Activated naive CD8-positive, alpha-beta T cell (primary cell): ENCODE results near the gene PRMT2.

Experiments
- H3K27ac Mint-ChIP-seq: one replicate; pipeline ENCODE4 v1.8.0; 2021; ENCODE audit warnings: mixed read lengths
- H3K27me3 Mint-ChIP-seq: one replicate; pipeline ENCODE4 v1.8.0; 2021; ENCODE audit warnings: mixed read lengths
- H3K36me3 Mint-ChIP-seq: one replicate; pipeline ENCODE4 v1.8.0; 2021; ENCODE audit warnings: mixed read lengths
- H3K4me1 Mint-ChIP-seq: one replicate; pipeline ENCODE4 v1.8.0; 2021; ENCODE audit warnings: low read depth, mixed read lengths
- H3K4me3 Mint-ChIP-seq: one replicate; pipeline ENCODE4 v1.8.0; 2021; ENCODE audit warnings: mild to moderate bottlenecking, mixed read lengths
- H3K9me3 Mint-ChIP-seq: one replicate; pipeline ENCODE4 v1.8.0; 2021; ENCODE audit warnings: low read depth, mixed read lengths

PRMT2 gene

GRCh38 chr21:46635324-46636180, at the start of gene PRMT2:
TSS of gene PRMT2 (plus strand) at chr21:46635674. CDS start at chr21:46636952, 1,278 bp downstream.
- Mint-ChIP-seq H3K36me3 (peaks cover 7% of the 10 kb centered on the region), H3K27ac (peak within 1 kb of the TSS; percentile 96), H3K4me3 (peak within 1 kb of the TSS; percentile 95), H3K9me3 (no peaks in the 10 kb centered on the region), H3K27me3 (no peaks in the 10 kb centered on the region), H3K4me1 (peaks cover 80% of the 10 kb centered on the region)

- Mint-ChIP-seq H3K27ac (no peak overlapping the region), H3K9me3 (peaks cover 11% of the 10 kb centered on the region), H3K4me1 (peaks cover 13% of the 10 kb centered on the region), H3K27me3 (no peaks in the 10 kb centered on the region), H3K36me3 (peaks cover 21% of the 10 kb centered on the region), H3K4me3 (no peak overlapping the region)
Observed at GRCh38 chr21:46594276-46594675, 41.2 kb upstream of the PRMT2 start.

- H3K4me3 Mint-ChIP-seq, result no peak overlapping the region
- H3K36me3 Mint-ChIP-seq, result peaks cover 14% of the 10 kb centered on the region
- H3K27ac Mint-ChIP-seq, result no peak overlapping the region
- H3K9me3 Mint-ChIP-seq, result peaks cover 11% of the 10 kb centered on the region
- H3K27me3 Mint-ChIP-seq, result no peaks in the 10 kb centered on the region
- peaks cover 26% of the 10 kb centered on the region for H3K4me1 Mint-ChIP-seq
Observed at GRCh38 chr21:46596201-46596600, 39.3 kb upstream of the PRMT2 start.

GRCh38 chr21:46597031-46597430, 38.4 kb upstream of the PRMT2 start:
- no peak overlapping the region for H3K27ac Mint-ChIP-seq
- peaks cover 35% of the 10 kb centered on the region for H3K4me1 Mint-ChIP-seq
- no peak overlapping the region for H3K4me3 Mint-ChIP-seq
- H3K27me3 Mint-ChIP-seq, result no peaks in the 10 kb centered on the region
- peaks cover 4% of the 10 kb centered on the region for H3K9me3 Mint-ChIP-seq
- peaks cover 8% of the 10 kb centered on the region for H3K36me3 Mint-ChIP-seq

- H3K4me1 Mint-ChIP-seq, result peaks cover 41% of the 10 kb centered on the region
- H3K9me3 Mint-ChIP-seq, result peaks cover 1% of the 10 kb centered on the region
- peaks cover 6% of the 10 kb centered on the region for H3K36me3 Mint-ChIP-seq
- no peaks in the 10 kb centered on the region for H3K27me3 Mint-ChIP-seq
- no peak overlapping the region for H3K27ac Mint-ChIP-seq
- no peak overlapping the region for H3K4me3 Mint-ChIP-seq
Observed at GRCh38 chr21:46597896-46598343, 37.6 kb upstream of the PRMT2 start.

- Mint-ChIP-seq H3K27ac (peak overlapping the region; percentile 83), H3K36me3 (peaks cover 2% of the 10 kb centered on the region), H3K4me1 (peaks cover 41% of the 10 kb centered on the region), H3K4me3 (peak overlapping the region; percentile 27), H3K27me3 (no peaks in the 10 kb centered on the region), H3K9me3 (no peaks in the 10 kb centered on the region)
Observed at GRCh38 chr21:46598581-46599572, 36.6 kb upstream of the PRMT2 start.

GRCh38 chr21:46600305-46600704, 35.2 kb upstream of the PRMT2 start:
- Mint-ChIP-seq H3K36me3 (no peaks in the 10 kb centered on the region), H3K27ac (peak overlapping the region; percentile 83), H3K9me3 (no peaks in the 10 kb centered on the region), H3K27me3 (no peaks in the 10 kb centered on the region), H3K4me1 (peaks cover 51% of the 10 kb centered on the region), H3K4me3 (no peak overlapping the region)

GRCh38 chr21:46600978-46601377, 34.5 kb upstream of the PRMT2 start:
- Mint-ChIP-seq H3K9me3 (no peaks in the 10 kb centered on the region), H3K4me1 (peaks cover 58% of the 10 kb centered on the region), H3K4me3 (no peak overlapping the region), H3K27me3 (no peaks in the 10 kb centered on the region), H3K27ac (peak overlapping the region; percentile 85), H3K36me3 (no peaks in the 10 kb centered on the region)

- H3K27ac Mint-ChIP-seq, result no peak overlapping the region
- H3K9me3 Mint-ChIP-seq, result no peaks in the 10 kb centered on the region
- H3K4me1 Mint-ChIP-seq, result peaks cover 81% of the 10 kb centered on the region
- H3K36me3 Mint-ChIP-seq, result no peaks in the 10 kb centered on the region
- no peaks in the 10 kb centered on the region for H3K27me3 Mint-ChIP-seq
- H3K4me3 Mint-ChIP-seq, result peak overlapping the region; percentile 64
Observed at GRCh38 chr21:46603228-46603627, 32.2 kb upstream of the PRMT2 start.

GRCh38 chr21:46604329-46604974, 31.0 kb upstream of the PRMT2 start:
- Mint-ChIP-seq H3K4me1 (peaks cover 80% of the 10 kb centered on the region), H3K27me3 (no peaks in the 10 kb centered on the region), H3K9me3 (no peaks in the 10 kb centered on the region), H3K4me3 (peak overlapping the region; percentile 84), H3K36me3 (peaks cover under 1% of the 10 kb centered on the region), H3K27ac (peak overlapping the region; percentile 90)

GRCh38 chr21:46604975-46605766, 30.3 kb upstream of the PRMT2 start, which contains the start of gene S100B:
TSS of gene S100B (minus strand) at chr21:46605082. CDS start at chr21:46602415, 2,667 bp downstream.
- Mint-ChIP-seq H3K9me3 (no peaks in the 10 kb centered on the region), H3K36me3 (peaks cover 4% of the 10 kb centered on the region), H3K27ac (peak within 1 kb of the TSS; percentile 90), H3K27me3 (no peaks in the 10 kb centered on the region), H3K4me1 (peaks cover 76% of the 10 kb centered on the region), H3K4me3 (peak within 1 kb of the TSS; percentile 84)

- Mint-ChIP-seq H3K27me3 (no peaks in the 10 kb centered on the region), H3K4me1 (peaks cover 76% of the 10 kb centered on the region), H3K4me3 (peak overlapping the region; percentile 73), H3K27ac (peak overlapping the region; percentile 87), H3K9me3 (no peaks in the 10 kb centered on the region), H3K36me3 (peaks cover 4% of the 10 kb centered on the region)
Observed at GRCh38 chr21:46605767-46606426, 29.6 kb upstream of the PRMT2 start.

GRCh38 chr21:46606427-46606813, 29.1 kb upstream of the PRMT2 start:
- peak overlapping the region; percentile 73 for H3K4me3 Mint-ChIP-seq
- peaks cover 4% of the 10 kb centered on the region for H3K36me3 Mint-ChIP-seq
- H3K9me3 Mint-ChIP-seq, result no peaks in the 10 kb centered on the region
- H3K27ac Mint-ChIP-seq, result peak overlapping the region; percentile 87
- H3K4me1 Mint-ChIP-seq, result peaks cover 73% of the 10 kb centered on the region
- no peaks in the 10 kb centered on the region for H3K27me3 Mint-ChIP-seq
